GM18858 (cell line): ENCODE results near the gene RNF39.
"Not testable (repeated sequence)": the region's sequence is repeated elsewhere in the genome, so short reads cannot be mapped to it uniquely, and the experiment has no call there.

Experiments
- ATAC-seq: cut with Tn5 transposase; IDR thresholded peaks from one replicate; pipeline ENCODE4 v1.9.1; 2021; ENCODE audit not compliant: unreplicated experiment

RNF39 gene

GRCh38 chr6:30075094-30075789, at the start of gene RNF39:
TSS of gene RNF39 (minus strand) at chr6:30075769. CDS start at chr6:30075585, 184 bp downstream.
- ATAC-seq = no peak

DNA sequence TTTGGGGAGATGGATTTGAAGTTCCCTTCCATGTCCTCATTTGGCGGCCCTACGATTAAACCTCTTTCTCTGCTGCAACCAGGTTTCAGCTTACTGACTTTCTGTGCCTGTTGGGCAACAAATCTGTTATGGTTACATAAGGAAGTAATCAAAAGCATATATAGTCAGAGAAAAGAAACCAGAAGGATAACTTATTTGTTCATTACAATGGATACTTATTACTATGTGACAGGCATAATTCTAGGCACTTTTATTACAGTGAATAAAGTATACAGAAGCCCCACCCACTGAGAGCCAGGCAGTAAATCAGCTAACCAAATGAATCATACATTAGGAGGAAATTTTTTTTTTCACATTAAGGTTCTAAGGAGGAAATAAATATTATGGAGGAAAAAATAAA, 46.9 kb upstream of the RNF39 start:
- no peak for ATAC-seq

DNA sequence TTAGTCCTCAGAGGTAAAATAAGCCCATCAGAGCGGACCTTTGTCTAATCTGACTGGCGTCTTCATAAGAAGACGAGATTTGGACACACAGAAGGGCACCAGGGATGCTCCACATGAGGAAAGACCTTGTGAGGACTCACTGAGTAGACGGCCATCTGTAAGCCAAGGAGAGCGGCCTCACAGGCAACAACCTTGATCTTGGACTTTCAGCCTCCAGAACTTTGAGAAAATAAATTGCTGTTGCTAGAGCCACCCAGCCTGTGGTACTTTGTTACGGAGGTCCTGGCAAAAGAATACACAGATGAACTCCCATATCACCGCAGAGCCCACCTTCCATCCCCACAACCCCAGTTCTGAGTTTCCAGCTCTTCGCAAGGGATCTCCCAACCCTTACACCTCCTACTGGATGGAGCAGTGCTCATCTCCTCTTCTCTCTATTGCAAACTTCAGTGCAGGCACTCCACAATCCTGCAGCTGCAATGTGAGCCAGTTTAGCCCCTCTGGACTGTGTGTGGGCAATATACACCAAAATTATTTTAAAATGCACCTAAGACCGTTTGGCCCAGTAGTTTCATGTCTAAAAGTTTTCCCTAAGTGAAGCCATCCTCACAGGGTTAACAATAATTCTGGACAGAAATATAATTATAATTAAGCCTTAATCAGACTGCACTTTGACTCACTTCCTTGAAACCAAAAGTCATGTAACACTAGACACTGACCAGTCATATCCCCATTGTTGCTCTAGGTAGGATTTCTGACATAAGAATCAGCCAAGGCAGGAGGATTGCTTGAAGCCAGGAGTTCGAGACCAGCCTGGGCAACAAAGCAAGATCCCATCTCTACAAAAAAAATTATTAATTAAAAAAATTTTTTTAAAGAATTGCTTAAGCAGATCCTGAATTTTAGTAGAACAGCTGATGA, 46.1 kb upstream of the RNF39 start:
- ATAC-seq = no peak

DNA sequence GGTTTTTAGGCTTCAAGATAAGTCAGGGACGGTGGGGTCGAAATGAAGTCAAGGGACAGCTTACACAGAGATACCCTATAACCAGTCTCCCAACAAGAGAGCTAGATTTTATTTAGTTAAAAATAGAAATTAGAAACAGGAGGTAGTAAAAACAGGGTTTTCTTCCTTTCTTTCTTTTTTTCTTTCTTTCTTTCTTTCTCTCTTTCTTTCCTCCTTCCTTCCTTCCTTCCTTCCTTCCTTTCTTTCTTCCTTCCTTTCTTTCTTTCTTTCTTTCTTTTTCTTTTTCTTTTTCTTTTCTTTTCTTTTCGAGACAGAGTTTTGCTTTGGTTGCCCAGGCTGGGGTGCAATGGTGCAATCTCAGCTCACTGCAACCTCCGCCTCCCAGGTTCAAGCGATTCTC, 43.1 kb upstream of the RNF39 start:
- ATAC-seq = not testable (repeated sequence)

DNA sequence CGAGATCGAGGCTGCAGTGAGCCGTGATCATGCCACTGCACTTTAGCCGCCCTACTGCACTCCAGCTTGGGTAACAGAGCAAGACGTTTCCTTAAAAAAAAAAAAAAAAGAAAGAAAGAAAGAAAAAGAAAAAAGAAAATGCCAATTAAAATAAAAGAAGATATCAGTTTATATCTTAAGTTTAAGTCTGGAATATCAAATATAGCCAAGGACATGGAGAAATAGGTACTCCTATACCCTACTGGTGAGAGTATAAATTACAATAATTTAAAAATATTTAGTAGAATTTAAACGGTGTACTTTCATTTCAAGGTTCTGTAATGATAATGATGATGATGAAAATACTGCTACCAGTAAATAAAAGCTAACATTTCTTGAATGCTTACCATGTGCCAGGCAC, 41.2 kb upstream of the RNF39 start:
- ATAC-seq = no peak

DNA sequence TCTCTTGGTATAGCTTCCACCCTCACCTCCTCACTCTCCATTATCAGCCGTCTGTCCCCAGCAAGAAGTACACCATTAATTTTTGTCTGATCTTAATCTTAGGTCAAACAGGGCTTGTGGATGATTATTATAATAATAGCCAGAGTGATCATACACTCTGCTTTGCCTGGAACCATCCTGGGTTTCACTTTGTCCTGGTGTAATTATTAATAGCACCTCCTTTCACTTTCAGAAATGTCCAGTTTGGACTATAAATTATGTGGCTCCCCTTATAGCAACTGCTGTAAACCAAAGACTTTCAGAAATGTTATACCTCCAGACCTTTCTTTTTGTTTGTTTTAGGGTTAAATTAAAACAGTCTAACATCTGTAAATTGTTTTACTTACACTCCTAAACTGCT, 38.3 kb upstream of the RNF39 start:
- no peak for ATAC-seq

GRCh38 chr6:30113003-30113759, 37.6 kb upstream of the RNF39 start, which contains the start of gene TRIM31:
TSS of gene TRIM31 (minus strand) at chr6:30113090. CDS start at chr6:30112805, 285 bp downstream.
- peak; percentile 68 for ATAC-seq

DNA sequence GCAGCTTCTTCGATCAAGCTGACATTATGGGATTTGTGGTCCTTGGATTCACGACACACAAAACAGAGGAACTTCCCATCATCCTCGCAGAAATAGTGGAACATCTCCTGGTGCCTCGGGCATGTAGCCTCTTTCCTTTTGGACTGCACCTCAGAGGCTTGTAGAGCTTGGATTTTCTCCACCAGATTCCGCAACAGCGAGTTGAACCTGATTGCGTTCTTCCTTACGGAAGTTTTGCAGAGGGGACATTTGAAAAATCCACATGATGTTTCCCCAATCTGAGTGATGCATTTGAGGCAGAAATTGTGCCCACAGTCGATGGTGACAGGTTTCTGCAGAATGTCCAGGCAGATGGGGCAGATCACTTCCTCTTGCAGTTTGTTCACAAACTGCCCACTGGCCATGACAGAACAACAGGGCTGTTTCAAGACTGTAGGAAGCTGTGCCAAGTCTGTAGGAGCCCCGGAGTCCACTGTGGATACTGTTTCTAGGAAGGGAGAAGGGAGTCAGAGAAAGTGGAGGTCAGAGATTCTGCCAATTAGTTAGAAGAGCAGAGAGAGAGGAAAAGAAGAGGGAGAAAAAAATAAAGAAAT, 36.9 kb upstream of the RNF39 start:
- no peak for ATAC-seq

DNA sequence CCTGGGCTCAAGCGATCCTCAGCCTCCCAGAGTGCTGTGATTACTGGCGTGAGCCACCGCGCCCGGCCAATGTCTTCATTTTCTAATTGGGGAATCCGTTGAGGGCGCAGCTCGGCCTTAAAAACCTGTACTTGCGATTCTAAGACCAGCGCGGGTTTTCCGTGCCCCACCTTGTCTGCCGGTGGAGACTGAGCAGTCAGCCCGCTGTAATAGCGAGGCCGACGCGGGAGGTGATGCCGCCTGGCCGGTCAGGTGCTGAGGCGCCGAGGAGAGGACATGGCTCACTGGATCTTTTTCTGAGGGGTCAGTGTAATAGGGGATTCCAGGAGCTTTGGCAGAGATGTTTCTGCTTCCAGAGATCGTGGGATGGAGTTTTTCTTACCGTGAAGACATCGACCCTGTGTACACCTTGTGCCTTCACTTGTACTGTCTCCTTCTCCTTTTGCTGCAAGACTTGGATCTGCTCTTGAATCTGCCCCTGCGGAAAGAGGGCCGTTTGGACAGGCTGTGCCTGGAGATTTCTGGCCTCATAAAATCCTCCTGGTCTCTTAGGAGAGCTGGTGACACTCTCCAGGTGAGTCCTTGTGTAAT, 35.8 kb upstream of the RNF39 start:
- ATAC-seq = no peak

DNA sequence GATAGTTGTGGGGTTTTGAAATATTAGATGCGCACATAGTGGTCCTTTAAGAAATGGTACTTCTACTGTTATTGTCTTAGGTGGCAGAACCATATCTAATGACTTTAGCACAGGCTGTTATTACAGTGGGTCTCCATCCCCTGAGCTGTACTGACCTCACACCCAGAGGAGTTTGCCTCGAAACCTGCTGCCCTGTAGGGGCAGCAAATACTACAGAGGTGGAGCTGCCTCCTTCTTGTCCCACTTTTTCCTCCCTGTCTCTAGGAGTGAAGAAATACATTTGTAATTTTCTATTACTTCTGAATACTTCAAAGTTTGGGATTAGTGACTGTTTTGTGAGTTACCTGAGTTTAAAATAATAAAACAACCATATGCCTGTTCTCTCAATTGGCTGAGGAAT, 29.1 kb upstream of the RNF39 start:
- no peak for ATAC-seq

GRCh38 chr6:30103872-30104179, 28.3 kb upstream of the RNF39 start:
- no peak for ATAC-seq

DNA sequence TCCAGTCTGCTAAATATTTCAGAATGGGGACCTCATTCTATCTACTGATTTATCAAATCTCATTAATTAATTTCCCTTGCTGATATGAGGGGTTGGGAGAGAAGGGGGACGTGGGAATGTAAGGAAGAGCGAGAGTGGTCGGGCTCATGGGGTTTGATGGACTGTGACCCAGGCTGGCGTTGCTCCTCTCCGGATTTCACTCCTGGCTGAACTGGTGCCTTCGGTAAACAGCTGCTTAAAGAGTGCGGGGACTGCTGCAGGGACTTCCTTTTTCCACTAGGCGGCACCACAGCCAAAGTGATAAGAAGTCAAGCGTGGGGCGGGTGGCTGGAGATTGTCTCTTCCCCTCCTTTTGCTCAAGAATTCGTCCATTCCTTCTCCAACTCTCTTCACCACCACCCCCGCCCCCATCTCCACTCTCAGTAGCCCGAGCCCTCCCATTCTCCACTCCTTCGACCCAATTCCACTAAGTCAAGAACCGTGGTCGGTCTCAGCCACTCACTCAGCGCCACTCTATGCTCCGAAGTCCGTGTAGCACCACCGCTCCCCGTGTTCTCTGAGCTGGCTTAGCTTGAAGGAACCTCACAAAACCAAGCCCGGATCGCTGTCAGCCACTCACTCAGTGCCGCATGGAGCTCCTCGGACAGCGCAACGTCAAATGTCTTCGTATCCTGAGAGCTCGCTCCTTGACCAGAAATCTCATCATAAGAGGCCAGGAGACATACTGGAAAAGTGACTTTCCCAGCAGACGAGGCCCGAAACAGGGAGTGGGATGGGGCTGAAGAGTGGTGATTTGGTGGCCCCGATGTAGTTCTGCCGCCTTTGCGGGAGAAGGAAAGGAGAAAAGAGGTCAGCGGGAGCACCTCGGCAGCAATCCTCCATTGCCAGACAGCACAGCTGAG, 27.7 kb upstream of the RNF39 start:
- no peak for ATAC-seq

GRCh38 chr6:30102414-30102969, 26.9 kb upstream of the RNF39 start:
- ATAC-seq = no peak

DNA sequence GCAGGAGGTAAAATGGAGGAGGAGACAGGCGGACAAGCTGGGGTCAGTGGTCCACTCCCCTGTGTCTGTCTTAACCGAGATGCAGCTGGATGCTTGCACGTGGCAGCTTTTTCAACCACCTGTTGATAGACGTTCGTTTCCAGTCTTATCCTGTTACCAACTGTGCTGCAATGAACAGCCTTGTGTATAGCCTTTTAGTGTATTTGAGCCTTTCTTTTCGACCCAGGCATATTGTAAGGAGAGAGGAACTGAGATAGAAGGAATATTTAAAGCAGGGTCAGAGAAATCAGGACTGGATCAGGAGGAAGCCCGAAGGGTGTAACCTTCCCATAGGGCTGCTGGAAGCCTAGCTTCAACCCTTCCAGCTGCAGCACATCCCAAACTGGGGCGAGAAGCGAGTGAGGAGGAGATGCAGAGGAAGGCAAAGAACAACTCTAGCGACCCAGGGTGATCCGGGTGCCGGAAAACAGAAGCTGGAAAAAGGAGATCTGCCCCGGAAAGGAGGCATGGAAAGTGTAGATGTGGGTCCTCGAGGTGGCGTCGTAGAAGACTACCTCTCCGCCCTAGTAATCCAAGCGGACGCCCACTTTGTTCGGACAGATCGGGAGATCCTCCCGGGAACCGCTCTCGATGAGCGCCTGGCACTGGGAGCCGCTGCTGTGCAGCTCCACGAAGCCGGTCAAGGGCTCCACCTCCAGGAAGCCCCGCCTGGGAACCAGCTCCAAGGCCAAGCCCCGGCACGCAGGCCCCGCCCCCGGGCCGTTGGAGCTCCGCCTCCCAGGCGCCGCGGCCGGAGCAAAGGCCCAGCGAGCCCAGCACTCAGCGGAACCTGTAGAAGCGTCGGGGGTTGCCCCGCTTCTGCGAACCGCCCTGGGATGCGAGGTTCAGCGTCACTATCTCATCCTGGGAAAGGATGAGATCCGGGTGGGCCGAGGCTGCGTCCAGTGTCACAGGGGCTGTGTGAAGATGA, 26.2 kb upstream of the RNF39 start:
- no peak for ATAC-seq

- no peak for ATAC-seq
Measured at GRCh38 chr6:30100585-30101443, 25.2 kb upstream of the RNF39 start.

- no peak for ATAC-seq
Measured at GRCh38 chr6:30100154-30100553, 24.6 kb upstream of the RNF39 start.
